ENCODE results near the gene CLCNKB. TPM values are rescaled to one million over a fixed set of nuclear protein-coding genes. Genes with fewer than 3 reads are reported as not detected.

The CLCNKB gene
- total RNA-seq, 3 donors from 2014 or later (not counting 1 experiment from before 2014, with no cell fraction given): not detected

- Mint-ChIP-seq H3K27ac (peak overlapping the region in 1 of 2 donors; percentile 29), H3K36me3 (no peaks in the 10 kb centered on the region), H3K9me3 (no peaks in the 10 kb centered on the region), H3K4me1 (peaks cover 0 to 12% of the 10 kb centered on the region in 2 donors), H3K4me3 (no peak overlapping the region), H3K27me3 (ENCODE audit: low read depth in 2 of 2) (peaks cover 21 to 24% of the 10 kb centered on the region in 2 donors)
- H3K27me3 ChIP-seq (ENCODE audit: control insufficient read depth, insufficient read depth, low read length): peaks cover 2% of the 10 kb centered on the region
- TF ChIP-seq CTCF (IDR thresholded peaks at IDR 0.05): no peak
- H3K4me1 ChIP-seq (ENCODE audit: control insufficient read depth, insufficient read depth, low read length): no peaks in the 10 kb centered on the region
- DNase-seq: no peak
- 69% methylated on average over 15 of the region's 21 CpGs for WGBS (ENCODE audit: insufficient coverage)
- ATAC-seq: no peak
- intact Hi-C loops (cut with micrococcal nuclease): no loop called here
- H3K4me3 ChIP-seq (ENCODE audit: low read length): no peak overlapping the region
- H3K36me3 ChIP-seq (ENCODE audit: control insufficient read depth, insufficient read depth, low read length): no peaks in the 10 kb centered on the region
- H3K27ac ChIP-seq (ENCODE audit: low read length): no peak overlapping the region
- H3K9me3 ChIP-seq (ENCODE audit: control insufficient read depth, insufficient read depth, low read length): no peaks in the 10 kb centered on the region
Measured at GRCh38 chr1:16094453-16095158, 51.0 kb downstream of the CLCNKB start.

- no peak for DNase-seq
- peaks cover 19 to 24% of the 10 kb centered on the region in 2 donors for H3K27me3 Mint-ChIP-seq (ENCODE audit: low read depth in 2 of 2)
- peaks cover 0 to 12% of the 10 kb centered on the region in 2 donors for H3K4me1 Mint-ChIP-seq
- no peak for ATAC-seq
- TF ChIP-seq CTCF (IDR thresholded peaks at IDR 0.05): no peak
- H3K9me3 Mint-ChIP-seq: no peaks in the 10 kb centered on the region
- Histone ChIP-seq H3K27me3 (ENCODE audit: control insufficient read depth, insufficient read depth, low read length) (peaks cover under 1% of the 10 kb centered on the region), H3K4me1 (ENCODE audit: control insufficient read depth, insufficient read depth, low read length) (no peaks in the 10 kb centered on the region), H3K27ac (ENCODE audit: low read length) (no peak overlapping the region), H3K36me3 (ENCODE audit: control insufficient read depth, insufficient read depth, low read length) (no peaks in the 10 kb centered on the region), H3K9me3 (ENCODE audit: control insufficient read depth, insufficient read depth, low read length) (no peaks in the 10 kb centered on the region), H3K4me3 (ENCODE audit: low read length) (no peak overlapping the region)
- H3K36me3 Mint-ChIP-seq: no peaks in the 10 kb centered on the region
- 91% methylated on average over 9 of the region's 9 CpGs for WGBS (ENCODE audit: insufficient coverage)
- intact Hi-C loops (cut with micrococcal nuclease): no loop called here
- H3K27ac Mint-ChIP-seq: no peak overlapping the region
- H3K4me3 Mint-ChIP-seq: no peak overlapping the region
Measured at GRCh38 chr1:16095447-16095846, 51.9 kb downstream of the CLCNKB start.

GRCh38 chr1:16099412-16099811 is 55.8 kb downstream of the CLCNKB start:
- Mint-ChIP-seq H3K36me3 (no peaks in the 10 kb centered on the region), H3K4me3 (no peak overlapping the region), H3K4me1 (peaks cover 0 to under 1% of the 10 kb centered on the region in 2 donors), H3K27me3 (ENCODE audit: low read depth in 2 of 2) (peaks cover 8 to 37% of the 10 kb centered on the region in 2 donors), H3K27ac (no peak overlapping the region), H3K9me3 (no peaks in the 10 kb centered on the region)
- ATAC-seq (no peak), DNase-seq (no peak)
- Histone ChIP-seq H3K27me3 (ENCODE audit: control insufficient read depth, insufficient read depth, low read length) (no peaks in the 10 kb centered on the region), H3K9me3 (ENCODE audit: control insufficient read depth, insufficient read depth, low read length) (no peaks in the 10 kb centered on the region), H3K4me3 (ENCODE audit: low read length) (no peak overlapping the region), H3K36me3 (ENCODE audit: control insufficient read depth, insufficient read depth, low read length) (no peaks in the 10 kb centered on the region), H3K27ac (ENCODE audit: low read length) (no peak overlapping the region), H3K4me1 (ENCODE audit: control insufficient read depth, insufficient read depth, low read length) (no peaks in the 10 kb centered on the region)
- intact Hi-C loops (cut with micrococcal nuclease): no loop called here
- 100% methylated on average over 1 of the region's 1 CpG for WGBS (ENCODE audit: insufficient coverage)
- no peak for TF ChIP-seq CTCF (IDR thresholded peaks at IDR 0.05)

GRCh38 chr1:16101623-16102022 is 58.0 kb downstream of the CLCNKB start:
- TF ChIP-seq CTCF (IDR thresholded peaks at IDR 0.05): no peak
- Histone ChIP-seq H3K27me3 (ENCODE audit: control insufficient read depth, insufficient read depth, low read length) (no peaks in the 10 kb centered on the region), H3K9me3 (ENCODE audit: control insufficient read depth, insufficient read depth, low read length) (no peaks in the 10 kb centered on the region), H3K36me3 (ENCODE audit: control insufficient read depth, insufficient read depth, low read length) (no peaks in the 10 kb centered on the region), H3K4me1 (ENCODE audit: control insufficient read depth, insufficient read depth, low read length) (no peaks in the 10 kb centered on the region), H3K4me3 (ENCODE audit: low read length) (no peak overlapping the region), H3K27ac (ENCODE audit: low read length) (no peak overlapping the region)
- no peak overlapping the region for H3K27ac Mint-ChIP-seq
- DNase-seq: no peak
- intact Hi-C loops (cut with micrococcal nuclease): no loop called here
- no peaks in the 10 kb centered on the region for H3K4me1 Mint-ChIP-seq
- no peak for ATAC-seq
- no peaks in the 10 kb centered on the region for H3K36me3 Mint-ChIP-seq
- peaks cover 0 to 30% of the 10 kb centered on the region in 2 donors for H3K27me3 Mint-ChIP-seq (ENCODE audit: low read depth in 2 of 2)
- no peak overlapping the region for H3K4me3 Mint-ChIP-seq
- no peaks in the 10 kb centered on the region for H3K9me3 Mint-ChIP-seq
- WGBS (ENCODE audit: insufficient coverage): 83% methylated on average over 9 of the region's 9 CpGs

Measured in natural killer cell (primary cell).